Vagina (tissue), 2 donors: ENCODE measurements around the gene CXCL16.

Source experiments
- POLR2A ChIP-seq, 2 donors: fragments of 450-650 bp; IDR thresholded peaks; one replicate each; pipeline ENCODE4 v1.6.1; 2017; ENCODE audit warnings: antibody characterized with exemption in 2 of 2, mild to moderate bottlenecking in 2 of 2, moderate library complexity in 2 of 2
- POLR2AphosphoS5 ChIP-seq, 2 donors: sonication (generic); formaldehyde crosslinking; IDR thresholded peaks; one replicate each; pipeline ENCODE4 v1.9.0; 2017; ENCODE audit warnings: antibody characterized with exemption in 2 of 2, mild to moderate bottlenecking in 2 of 2, low read depth in 1 of 2; ENCODE audit not compliant: insufficient read depth in 1 of 2
- TF ChIP-seq, protein P1 (sequence below), 3 experiments: fragments of 450-650 bp in 2 of 3; fragments of 200-600 bp in 1 of 3; sonication (generic) in 1 of 3; IDR thresholded peaks; one replicate each; pipeline ENCODE4 v1.5.1; 2017 to 2019; ENCODE audit warnings: antibody characterized with exemption in 3 of 3, mild to moderate bottlenecking in 2 of 3, moderate library complexity in 2 of 3

- TF ChIP-seq, protein P1, sequence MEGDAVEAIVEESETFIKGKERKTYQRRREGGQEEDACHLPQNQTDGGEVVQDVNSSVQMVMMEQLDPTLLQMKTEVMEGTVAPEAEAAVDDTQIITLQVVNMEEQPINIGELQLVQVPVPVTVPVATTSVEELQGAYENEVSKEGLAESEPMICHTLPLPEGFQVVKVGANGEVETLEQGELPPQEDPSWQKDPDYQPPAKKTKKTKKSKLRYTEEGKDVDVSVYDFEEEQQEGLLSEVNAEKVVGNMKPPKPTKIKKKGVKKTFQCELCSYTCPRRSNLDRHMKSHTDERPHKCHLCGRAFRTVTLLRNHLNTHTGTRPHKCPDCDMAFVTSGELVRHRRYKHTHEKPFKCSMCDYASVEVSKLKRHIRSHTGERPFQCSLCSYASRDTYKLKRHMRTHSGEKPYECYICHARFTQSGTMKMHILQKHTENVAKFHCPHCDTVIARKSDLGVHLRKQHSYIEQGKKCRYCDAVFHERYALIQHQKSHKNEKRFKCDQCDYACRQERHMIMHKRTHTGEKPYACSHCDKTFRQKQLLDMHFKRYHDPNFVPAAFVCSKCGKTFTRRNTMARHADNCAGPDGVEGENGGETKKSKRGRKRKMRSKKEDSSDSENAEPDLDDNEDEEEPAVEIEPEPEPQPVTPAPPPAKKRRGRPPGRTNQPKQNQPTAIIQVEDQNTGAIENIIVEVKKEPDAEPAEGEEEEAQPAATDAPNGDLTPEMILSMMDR (IDR thresholded peaks at IDR 0.05) = no peak
- TF ChIP-seq POLR2A (IDR thresholded peaks at IDR 0.05) (no peak), POLR2AphosphoS5 (IDR thresholded peaks at IDR 0.05; ENCODE audit: insufficient read depth in 1 of 2, low read depth in 1 of 2) (no peak)
Observed at GRCh38 chr17:4715063-4715744, 24.5 kb downstream of the CXCL16 start.
